Prostate gland (tissue), 2 donors: ENCODE results near the gene MAGI2.

ENCODE experiments used
- CTCF ChIP-seq, 4 experiments: fragments of 200-600 bp in 2 of 4; fragments of 450-650 bp in 2 of 4; sonication (generic) in 2 of 4; IDR thresholded peaks; 1 replicate in 3 of 4; 2 replicates in 1 of 4; pipeline ENCODE4 v1.5.1; 2016 to 2019; ENCODE audit warnings: antibody characterized with exemption in 4 of 4, mild to moderate bottlenecking in 2 of 4, moderate library complexity in 2 of 4
- POLR2AphosphoS5 ChIP-seq: sonication (generic); formaldehyde crosslinking; IDR thresholded peaks from one replicate; pipeline ENCODE4 v1.6.1; 2017; ENCODE audit warnings: antibody characterized with exemption

- TF ChIP-seq CTCF (IDR thresholded peaks at IDR 0.05), result no peak
- no peak for TF ChIP-seq POLR2AphosphoS5
Measured at GRCh38 chr7:78074713-78075112, 1378.8 kb downstream of the MAGI2 start.
